GM13977 (cell line): Measurements from ENCODE around the gene PODN.

Experiments
- DNase-seq: peaks from one replicate; pipeline ENCODE4 v3.0.0; 2012; ENCODE audit warnings: low spot score
- in situ Hi-C: fragments of 300-500 bp; cut with MboI; formaldehyde crosslinking; loops from one replicate; pipeline ENCODE4 v1.12.0; 2022; ENCODE audit warnings: low sequenced_read_pairs, low pct_unique_long_range_greater_than_20kb, mixed read lengths, inconsistent platforms; ENCODE audit not compliant: unreplicated experiment
- TF ChIP-seq, protein P1 (sequence below): IDR thresholded peaks from 2 replicates; pipeline ENCODE4 v1.5.1; 2012; ENCODE audit warnings: mild to moderate bottlenecking, control low read depth; ENCODE audit not compliant: insufficient read depth; ENCODE audit errors: extremely low read depth, missing control alignments

The PODN gene

GRCh38 chr1:53038566-53038965 lies 23.4 kb upstream of the PODN start:
- in situ Hi-C loops, result no loop called here

GRCh38 chr1:53043271-53043670 lies 18.7 kb upstream of the PODN start:
- TF ChIP-seq, protein P1, sequence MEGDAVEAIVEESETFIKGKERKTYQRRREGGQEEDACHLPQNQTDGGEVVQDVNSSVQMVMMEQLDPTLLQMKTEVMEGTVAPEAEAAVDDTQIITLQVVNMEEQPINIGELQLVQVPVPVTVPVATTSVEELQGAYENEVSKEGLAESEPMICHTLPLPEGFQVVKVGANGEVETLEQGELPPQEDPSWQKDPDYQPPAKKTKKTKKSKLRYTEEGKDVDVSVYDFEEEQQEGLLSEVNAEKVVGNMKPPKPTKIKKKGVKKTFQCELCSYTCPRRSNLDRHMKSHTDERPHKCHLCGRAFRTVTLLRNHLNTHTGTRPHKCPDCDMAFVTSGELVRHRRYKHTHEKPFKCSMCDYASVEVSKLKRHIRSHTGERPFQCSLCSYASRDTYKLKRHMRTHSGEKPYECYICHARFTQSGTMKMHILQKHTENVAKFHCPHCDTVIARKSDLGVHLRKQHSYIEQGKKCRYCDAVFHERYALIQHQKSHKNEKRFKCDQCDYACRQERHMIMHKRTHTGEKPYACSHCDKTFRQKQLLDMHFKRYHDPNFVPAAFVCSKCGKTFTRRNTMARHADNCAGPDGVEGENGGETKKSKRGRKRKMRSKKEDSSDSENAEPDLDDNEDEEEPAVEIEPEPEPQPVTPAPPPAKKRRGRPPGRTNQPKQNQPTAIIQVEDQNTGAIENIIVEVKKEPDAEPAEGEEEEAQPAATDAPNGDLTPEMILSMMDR, result no peak
- no peak for DNase-seq
- in situ Hi-C loops, result no loop called here

More at GRCh38 chr1:53038566-53038965, 23.4 kb upstream of the PODN start:
- no peak for DNase-seq
- TF ChIP-seq, protein P1, result no peak

DNA sequence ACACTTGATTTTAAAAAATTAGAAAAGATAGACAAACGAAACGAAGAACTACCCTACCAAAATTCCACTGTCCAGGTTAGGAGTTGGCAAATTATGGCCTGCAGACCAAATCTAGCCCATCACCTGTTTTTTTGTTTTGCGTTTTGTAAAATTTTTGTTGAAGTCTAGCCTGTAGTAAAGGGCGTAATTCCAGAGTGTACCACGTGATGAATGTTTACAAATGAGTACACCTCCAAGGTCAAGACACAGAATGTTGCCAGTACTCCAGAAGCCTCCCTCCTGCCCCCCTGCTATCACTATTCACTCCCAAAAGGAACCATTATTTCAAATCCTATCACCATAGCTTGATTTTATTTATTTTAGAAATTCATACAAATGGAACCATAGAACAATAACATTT lies 17.1 kb upstream of the PODN start:
- in situ Hi-C loops, result no loop called here
- DNase-seq, result no peak
- TF ChIP-seq, protein P1, result no peak

DNA sequence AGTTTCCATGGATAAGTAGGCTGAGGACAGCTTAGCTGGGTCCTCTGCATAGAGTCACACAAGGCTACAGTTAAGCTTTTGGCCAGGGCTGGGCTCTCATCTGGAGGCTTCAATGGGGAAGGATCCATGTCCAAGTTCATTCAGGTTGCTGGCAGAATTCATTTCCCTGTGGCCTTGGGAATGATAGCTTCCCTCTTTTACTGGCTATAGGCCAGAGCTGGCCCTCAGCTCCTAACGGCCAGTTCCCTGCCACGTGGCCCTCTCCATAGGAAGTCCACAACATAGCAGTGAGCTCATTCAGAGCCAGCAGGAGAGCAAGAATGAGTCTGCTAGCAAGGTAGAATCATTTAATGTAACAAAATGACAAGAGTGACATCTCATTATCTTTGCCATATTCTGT lies 15.1 kb upstream of the PODN start:
- in situ Hi-C loops, result no loop called here
- DNase-seq, result no peak
- TF ChIP-seq, protein P1, result no peak

DNA sequence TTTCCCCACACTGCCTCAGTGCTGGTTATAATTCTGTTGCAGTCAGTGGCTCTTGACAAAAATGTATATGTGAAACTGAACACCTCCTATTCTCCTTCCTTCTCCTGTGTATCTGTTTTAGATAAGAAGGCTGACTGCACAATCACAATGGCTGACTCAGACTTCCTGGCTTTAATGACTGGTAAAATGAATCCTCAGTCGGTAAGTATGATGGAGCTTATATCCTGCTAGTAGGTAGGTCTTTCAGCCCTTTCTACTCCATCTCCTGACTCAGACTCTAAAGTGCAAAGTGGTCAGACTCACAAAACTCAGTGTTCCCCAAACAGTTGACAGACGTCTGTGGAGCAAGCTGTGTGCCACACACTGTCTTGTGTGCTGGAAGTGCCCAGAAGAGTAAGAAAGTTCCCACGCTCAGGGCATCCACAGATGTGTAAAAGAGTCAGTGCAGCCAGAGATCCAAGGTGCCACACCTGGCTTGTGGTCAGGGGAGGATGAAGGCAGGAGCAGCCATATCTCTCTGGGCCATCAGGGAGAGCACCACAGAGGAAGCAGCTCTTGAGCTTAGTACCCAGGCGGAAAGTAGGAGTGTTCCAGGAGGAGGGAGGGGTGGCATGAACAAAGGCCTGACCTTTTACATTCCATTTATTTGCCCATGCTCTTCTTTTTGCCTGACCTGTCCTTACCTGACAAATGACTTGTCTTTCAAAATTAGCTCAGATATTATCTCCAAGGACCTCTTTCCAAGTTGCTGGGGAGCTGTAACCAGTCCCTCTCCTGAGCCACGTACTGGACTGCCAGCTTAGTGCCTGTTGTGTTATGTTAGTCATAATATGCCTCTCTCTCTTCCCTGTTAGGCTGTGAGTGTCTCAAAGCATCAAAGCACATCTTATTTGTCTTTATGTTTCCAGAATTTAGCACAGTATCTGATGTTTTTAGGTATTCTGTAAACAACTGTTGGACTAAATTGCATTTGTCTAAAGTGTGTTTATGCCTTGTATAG lies 14.0 kb upstream of the PODN start:
- in situ Hi-C loops, result no loop called here
- no peak for DNase-seq
- TF ChIP-seq, protein P1, result no peak

DNA sequence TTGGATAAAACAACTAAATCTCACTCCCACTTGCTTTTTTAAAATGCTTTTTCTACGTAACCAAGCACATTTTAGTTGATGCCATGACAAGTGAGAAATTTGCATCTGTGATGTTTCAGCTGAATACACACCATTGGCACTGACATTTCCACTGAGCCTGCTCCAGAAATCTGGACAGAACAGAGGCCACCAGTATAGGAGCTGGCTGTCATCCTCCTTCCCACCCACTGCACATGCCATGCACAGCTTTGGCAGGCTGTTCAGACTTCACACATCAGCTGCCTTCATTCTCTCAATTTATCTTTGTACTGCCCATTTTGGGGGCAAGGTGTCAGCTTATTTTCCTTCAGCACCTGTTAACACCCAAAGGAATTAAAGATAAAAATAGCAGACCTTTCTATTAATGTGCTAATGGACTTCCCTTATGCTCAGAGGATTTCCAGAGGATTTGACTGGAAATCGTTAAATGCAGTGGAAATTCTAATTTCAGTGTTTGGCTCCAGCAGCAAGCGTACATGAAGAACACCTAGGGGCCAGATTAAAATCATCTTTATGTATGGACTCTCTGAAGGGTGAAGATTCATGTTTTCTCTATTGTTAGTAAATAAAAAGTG lies 12.9 kb upstream of the PODN start:
- DNase-seq, result no peak
- in situ Hi-C loops, result no loop called here
- TF ChIP-seq, protein P1, result no peak
